HG03571 (cell line): ENCODE measurements around the gene CD81.

ENCODE experiments used
- ATAC-seq: cut with Tn5 transposase; IDR thresholded peaks from one replicate; pipeline ENCODE4 v1.9.1; 2021; ENCODE audit not compliant: unreplicated experiment

The CD81 gene

DNA sequence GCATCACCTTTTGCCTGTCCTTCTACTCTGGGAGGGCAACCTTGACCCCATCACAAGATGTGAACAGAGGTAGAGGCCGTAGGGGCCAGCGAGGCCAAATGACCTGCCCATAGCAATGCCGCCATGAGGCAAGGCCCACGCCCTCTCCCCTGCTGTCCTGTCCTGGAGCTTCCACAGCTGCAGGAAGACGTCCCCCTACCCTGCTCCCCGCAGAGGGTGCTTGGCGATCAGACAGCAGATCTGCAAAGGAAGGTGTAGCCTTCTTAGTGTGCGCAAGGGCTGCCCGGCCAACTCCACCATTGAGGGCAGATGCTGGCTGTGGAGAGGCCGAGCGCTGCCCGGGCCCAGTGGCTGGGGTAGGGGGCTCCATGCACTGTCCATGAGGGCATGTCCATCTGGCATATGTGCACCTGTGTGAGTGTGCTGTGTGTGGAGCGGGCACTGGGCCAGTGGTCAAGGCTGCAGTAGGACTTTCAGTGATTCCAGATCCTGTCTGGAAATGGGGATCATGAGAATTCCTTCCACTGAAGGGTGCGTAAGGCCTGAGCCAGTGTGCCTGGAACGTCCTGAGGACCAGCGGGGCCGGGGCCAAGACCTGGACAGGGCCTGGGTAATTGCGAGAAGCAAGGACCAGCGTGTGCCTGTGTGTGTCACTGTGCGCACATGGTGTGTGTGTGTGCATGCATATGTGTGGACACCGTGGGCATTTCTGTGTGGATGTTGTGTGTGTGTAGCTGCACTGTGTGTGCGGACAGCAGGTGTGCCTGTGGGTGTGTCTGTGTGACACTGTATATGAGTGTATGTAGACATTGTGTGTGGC lies 56.2 kb downstream of the CD81 start:
- ATAC-seq: no peak

GRCh38 chr11:2434008-2434407 lies 56.9 kb downstream of the CD81 start:
- no peak for ATAC-seq

DNA sequence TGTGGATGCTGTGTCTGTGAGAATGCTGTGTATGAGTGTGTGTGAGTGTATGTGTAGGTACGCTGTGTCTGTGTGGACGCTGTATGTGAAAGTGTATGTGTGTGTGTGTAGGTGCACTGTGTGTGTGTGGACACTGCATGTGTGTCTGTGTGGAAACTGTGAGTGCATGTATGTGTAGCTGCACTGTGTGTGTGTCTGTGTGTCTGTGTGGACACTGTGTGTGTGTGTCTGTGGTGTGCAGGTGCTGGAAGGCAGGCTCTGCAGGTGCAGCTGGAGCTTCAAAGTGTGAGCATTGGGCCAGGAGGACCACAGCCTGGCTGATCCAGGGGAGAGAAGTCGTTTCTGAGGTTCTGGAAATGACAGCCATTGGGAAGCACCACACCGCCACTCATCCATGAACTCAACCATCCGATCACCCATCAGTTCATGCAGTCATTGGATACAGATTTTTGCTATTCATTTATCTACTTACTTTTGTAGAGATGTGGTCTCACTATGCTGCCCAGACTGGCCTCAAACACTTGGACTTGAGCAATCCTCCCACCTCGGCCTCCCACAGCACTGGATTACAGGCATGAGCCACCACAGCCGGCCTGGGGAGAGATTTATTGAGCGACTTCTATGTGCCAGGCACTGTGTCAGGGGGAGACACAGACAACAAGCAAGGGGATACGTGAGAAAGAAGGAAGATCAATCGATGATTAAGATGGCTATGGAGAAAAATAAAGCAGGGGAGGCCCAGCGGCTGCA lies 57.6 kb downstream of the CD81 start:
- no peak for ATAC-seq

GRCh38 chr11:2435288-2436012 lies 58.3 kb downstream of the CD81 start:
- no peak for ATAC-seq

- no peak for ATAC-seq
Measured at GRCh38 chr11:2436013-2436520, 59.0 kb downstream of the CD81 start.

DNA sequence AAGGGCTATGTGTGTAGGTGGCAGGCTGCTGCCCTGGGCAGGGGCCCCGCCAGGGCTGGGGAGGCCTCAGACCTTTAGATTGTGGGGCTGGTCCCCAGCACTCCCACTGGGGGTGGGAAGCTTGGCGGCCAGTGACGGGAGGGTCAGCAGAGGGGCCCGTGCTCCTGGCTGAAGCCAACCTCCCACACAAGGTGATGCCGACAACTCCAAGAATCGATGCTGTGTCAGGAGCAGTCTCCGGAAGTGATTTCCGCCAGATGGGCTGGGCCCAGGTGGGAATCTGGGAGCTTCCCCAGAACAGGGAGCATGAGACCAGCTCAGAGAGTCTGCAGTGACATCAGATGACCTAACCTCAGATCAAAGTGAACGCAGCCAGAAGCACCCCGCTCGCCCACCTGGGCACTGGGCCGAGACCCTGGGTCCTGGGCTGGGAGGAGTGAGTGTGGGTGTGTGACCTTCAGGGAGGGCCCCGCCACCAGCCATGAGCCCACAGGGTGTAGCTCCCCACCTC lies 59.5 kb downstream of the CD81 start:
- ATAC-seq: no peak

DNA sequence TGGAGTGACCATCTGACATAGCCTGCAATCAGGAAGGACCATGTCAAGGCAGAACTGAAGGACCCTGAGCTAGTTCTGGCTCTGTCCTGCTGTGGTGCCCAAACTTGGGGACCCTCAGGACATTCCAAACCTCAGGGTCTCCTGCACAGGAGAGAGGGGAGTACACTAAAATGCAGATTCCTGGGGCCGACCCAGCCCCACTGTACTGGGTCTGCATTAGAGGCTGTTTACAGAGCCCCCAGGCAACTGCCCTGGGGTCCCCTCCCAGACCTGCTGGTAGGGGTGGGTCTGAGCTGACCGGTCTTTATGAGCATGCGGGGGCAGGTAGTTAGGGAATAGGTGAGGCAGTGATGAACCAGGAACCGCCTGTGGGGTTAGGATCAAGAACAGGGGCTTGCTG lies 60.4 kb downstream of the CD81 start:
- no peak for ATAC-seq

- no peak for ATAC-seq
Measured at GRCh38 chr11:2439820-2440219, 62.7 kb downstream of the CD81 start.

- ATAC-seq: no peak
Measured at GRCh38 chr11:2440646-2441045, 63.5 kb downstream of the CD81 start.

DNA sequence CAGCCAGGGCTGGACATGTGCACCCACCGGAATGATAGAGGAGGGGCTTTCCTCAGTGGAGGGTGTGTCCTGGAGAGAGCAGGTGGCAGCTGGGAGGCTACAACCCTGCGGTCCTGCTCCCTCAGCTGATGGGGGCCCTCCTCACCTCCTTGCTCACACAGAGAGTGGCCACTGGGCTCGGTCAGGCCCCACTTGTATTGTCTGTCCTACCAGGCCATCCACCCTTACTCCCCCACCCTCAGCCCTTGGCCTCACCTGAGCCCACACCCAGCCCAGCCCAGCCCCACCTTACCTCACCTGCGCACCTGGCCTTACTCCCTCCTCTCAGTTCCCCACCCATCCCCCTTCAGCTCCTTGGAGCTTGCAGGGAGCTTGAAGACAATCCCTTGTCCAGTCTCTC lies 64.1 kb downstream of the CD81 start:
- no peak for ATAC-seq

GRCh38 chr11:2442589-2442988 lies 65.5 kb downstream of the CD81 start:
- no peak for ATAC-seq

GRCh38 chr11:2443406-2443805 lies 66.3 kb downstream of the CD81 start:
- ATAC-seq: no peak

- no peak for ATAC-seq
Measured at GRCh38 chr11:2443881-2444820, 67.0 kb downstream of the CD81 start, which contains the start of gene TRPM5. Gene TRPM5 (minus strand): TSS chr11:2444514. CDS start chr11:2423036, 21,478 bp downstream.

GRCh38 chr11:2444821-2445745 lies 68.0 kb downstream of the CD81 start, which contains the start of gene KCNQ1:
Gene KCNQ1 (plus strand): TSS chr11:2445008. CDS start chr11:2445099, 91 bp downstream.
- ATAC-seq: no peak

DNA sequence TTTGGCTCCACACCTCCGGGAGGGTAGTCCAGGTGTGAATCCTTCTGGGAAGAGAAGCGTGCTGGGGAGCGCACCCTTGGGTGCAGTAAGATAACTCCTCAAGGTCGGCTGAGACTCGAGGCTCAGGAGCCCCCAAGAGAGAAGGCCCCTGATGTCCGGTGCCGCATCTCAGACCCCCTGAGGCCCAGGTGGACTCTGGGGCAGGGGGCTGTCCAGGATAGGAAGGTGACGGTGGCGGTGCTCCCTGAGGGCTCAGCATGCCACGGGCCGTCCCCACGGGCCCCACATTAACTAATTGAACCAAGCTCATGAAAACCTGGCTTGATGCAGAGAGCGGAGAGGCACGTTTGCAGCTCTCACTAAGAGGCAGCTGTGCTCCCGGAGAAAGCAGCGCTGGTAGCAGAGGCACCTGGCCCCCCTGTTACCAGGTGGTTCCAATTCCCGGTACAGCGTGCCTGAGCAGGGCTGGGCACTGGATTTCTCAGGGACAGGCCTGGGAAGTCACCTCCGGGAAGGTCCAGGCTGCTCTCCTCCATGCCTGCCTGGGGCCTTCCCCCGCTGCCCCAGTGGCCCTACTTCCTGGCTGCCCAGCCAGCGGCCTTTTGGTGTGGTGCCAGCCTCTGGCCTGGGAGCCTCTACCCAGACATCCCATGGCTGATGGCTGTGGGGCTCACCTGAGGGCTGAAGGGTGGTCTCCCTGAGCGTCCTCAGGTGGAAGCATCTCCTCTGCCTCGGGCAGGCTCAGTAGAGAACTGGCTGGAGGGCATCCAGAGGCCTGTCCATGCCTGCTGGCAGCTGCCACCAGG lies 68.8 kb downstream of the CD81 start:
- no peak for ATAC-seq

GRCh38 chr11:2446590-2447252 lies 69.6 kb downstream of the CD81 start:
- no peak for ATAC-seq
